GM18498 (cell line): ENCODE data around the gene ISOC2.
"Not testable (repeated sequence)": the region's sequence is repeated elsewhere in the genome, so short reads cannot be mapped to it uniquely, and the experiment has no call there.

ENCODE experiments used
- ATAC-seq: cut with Tn5 transposase; IDR thresholded peaks from one replicate; pipeline ENCODE4 v1.9.1; 2021; ENCODE audit warnings: mild to moderate bottlenecking, moderate library complexity; ENCODE audit not compliant: unreplicated experiment

ISOC2 gene

GRCh38 chr19:55460670-55461258 lies 678 bp downstream of the ISOC2 start:
- no peak for ATAC-seq

GRCh38 chr19:55459950-55460657 lies 1.3 kb downstream of the ISOC2 start:
- ATAC-seq: no peak

DNA sequence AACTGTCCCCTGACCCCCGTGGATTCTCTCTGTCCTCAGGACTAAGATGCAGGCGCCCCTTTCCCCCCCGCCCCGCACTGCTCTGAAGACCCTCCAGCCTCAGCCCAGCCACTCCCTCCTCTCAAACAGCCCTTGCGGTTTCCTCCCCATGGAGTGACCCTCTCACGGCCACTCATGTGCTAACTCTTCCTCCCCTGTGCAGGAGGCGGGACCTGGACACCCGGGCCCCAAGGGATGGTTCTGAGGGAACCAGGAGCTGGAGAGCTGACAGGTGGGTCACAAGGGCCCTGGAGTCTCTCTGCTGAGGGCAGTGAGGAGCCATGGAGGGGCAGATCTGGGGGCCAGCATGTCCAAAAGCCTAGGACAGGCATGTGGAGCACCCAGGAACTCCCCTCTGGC lies 1.9 kb downstream of the ISOC2 start:
- ATAC-seq: no peak

GRCh38 chr19:55457683-55458457 lies 3.6 kb downstream of the ISOC2 start:
- no peak for ATAC-seq

DNA sequence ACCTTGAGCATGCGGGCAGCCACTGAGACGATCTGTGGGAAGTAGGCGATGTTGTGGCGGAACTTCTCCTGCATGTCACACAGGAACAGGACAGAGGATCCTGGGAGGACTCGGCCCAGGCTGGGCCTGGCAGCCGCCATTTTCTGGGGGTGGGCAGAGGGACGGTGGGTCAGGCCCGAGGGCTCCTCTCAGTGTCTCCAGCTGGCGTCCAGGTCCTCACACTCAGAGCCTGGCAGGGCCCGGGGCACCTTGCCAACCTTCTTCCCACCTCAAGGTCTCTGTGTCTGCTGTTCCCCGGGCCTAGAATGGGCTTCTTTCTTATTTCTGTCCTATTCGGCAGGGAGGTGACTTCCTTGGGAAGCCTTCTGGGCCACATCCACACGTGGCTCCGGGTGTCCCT lies 5.1 kb downstream of the ISOC2 start:
- ATAC-seq: no peak

GRCh38 chr19:55455576-55456235 lies 5.7 kb downstream of the ISOC2 start:
- ATAC-seq: no peak

GRCh38 chr19:55454787-55455243 lies 6.6 kb downstream of the ISOC2 start:
- ATAC-seq: no peak

- no peak for ATAC-seq
These were observed 7.8 kb downstream of the ISOC2 start for GRCh38 chr19:55453511-55454260.

- ATAC-seq: no peak
These were observed 8.6 kb downstream of the ISOC2 start for GRCh38 chr19:55452749-55453346.

- no peak for ATAC-seq
These were observed 9.3 kb downstream of the ISOC2 start for GRCh38 chr19:55451965-55452748.

GRCh38 chr19:55451163-55451964 lies 10.1 kb downstream of the ISOC2 start:
- no peak for ATAC-seq

DNA sequence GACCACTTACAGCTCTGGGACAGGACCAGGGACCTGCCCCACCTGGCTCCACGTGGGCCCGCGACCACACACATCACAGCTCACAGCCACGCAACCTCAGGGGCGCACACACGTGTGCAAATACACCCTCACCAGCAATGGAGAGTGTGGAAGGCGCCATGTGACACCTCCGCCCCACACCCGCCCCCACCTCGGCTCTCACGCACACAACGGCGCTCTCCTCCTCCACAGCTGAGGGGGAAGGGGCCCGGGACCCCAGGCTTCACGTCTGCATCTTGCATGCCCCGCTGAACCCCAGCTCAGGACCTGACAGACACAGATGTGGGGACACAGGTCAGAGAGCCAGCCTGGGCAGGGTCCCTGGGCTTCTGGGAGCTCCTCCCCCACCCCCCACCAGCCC lies 12.0 kb downstream of the ISOC2 start:
- no peak for ATAC-seq

GRCh38 chr19:55448175-55448490 lies 13.3 kb downstream of the ISOC2 start:
- not testable (repeated sequence) for ATAC-seq

- no peak for ATAC-seq
These were observed 13.8 kb downstream of the ISOC2 start for GRCh38 chr19:55447421-55448174.

GRCh38 chr19:55446060-55446459 lies 15.4 kb downstream of the ISOC2 start:
- ATAC-seq: no peak

DNA sequence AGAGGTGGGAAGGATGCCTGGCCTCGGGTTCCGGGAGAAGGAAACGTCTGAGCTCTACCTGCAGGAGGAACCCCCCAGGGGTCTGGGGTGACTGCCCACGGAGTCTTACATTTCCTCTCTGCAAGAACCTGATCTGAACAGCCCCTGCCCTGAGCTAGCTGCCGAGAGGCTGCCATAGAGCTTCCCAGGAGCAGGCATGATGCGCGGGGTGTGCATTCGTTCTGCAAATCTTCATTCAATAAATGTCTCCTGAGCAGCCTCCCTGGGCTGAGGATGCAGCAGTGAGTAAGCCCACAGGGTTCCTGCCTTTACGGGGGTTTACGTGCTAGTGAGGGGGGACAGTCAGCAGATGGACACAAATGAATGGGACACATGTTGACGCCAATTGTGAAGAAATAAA lies 16.8 kb downstream of the ISOC2 start:
- ATAC-seq: no peak

DNA sequence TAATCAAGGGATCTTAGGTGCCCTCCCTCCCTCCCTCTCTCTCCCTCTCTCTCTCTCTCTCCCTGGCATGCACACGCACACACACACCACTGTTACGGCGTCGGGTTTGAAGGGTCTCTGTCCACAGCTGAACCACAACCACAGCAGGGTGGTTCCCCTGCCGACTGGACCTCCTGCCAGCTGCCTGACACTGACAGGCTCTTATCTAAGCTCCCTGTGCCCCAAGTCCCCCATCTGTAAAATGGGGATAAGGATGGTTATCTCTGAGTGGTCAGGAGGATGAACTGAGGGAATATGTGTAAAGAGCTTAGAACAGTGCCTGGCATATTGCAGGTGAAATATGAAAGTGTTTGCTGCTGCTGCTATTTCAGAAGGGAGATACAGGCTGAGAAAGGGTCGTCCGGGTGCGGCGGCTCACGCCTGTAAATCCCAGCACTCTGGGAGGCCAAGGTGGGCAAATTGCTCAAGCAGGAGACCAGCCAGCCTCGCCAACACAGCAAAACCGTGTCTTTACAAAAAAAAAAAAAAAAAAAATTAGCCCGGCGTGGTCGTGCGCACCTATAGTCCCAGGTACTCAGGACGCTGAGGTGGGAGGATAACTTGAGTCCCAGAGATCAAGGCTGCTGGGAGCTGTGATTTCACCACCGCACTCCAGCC lies 17.5 kb downstream of the ISOC2 start:
- no peak for ATAC-seq
